Vagina (tissue), 2 donors: Measurements from ENCODE around the gene UST.

Experiments
- POLR2A ChIP-seq, 2 donors: fragments of 450-650 bp; IDR thresholded peaks; one replicate each; pipeline ENCODE4 v1.6.1; 2017; ENCODE audit warnings: antibody characterized with exemption in 2 of 2, mild to moderate bottlenecking in 2 of 2, moderate library complexity in 2 of 2
- TF ChIP-seq, protein P1 (sequence below), 3 experiments: fragments of 450-650 bp in 2 of 3; fragments of 200-600 bp in 1 of 3; sonication (generic) in 1 of 3; IDR thresholded peaks; one replicate each; pipeline ENCODE4 v1.5.1; 2017 to 2019; ENCODE audit warnings: antibody characterized with exemption in 3 of 3, mild to moderate bottlenecking in 2 of 3, moderate library complexity in 2 of 3

DNA sequence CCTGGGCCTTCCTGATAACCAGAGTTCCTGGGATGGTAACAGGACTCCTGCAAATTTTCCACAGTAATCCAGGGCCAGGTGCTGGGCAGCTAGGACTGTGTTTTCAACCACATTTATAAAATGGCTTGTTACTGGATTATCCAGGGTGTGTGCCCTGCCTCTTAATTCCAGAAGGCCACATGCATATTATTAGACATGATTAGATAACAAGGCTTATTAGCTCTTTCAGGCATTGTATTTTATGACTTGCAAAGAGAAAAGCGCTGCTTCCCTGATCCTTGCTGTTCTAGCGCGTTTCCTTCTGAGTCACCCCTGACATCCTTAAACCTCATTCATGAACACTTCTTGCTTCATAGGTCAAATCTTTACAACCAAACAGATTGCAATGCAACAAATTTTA lies 208.6 kb downstream of the UST start:
- TF ChIP-seq, protein P1, sequence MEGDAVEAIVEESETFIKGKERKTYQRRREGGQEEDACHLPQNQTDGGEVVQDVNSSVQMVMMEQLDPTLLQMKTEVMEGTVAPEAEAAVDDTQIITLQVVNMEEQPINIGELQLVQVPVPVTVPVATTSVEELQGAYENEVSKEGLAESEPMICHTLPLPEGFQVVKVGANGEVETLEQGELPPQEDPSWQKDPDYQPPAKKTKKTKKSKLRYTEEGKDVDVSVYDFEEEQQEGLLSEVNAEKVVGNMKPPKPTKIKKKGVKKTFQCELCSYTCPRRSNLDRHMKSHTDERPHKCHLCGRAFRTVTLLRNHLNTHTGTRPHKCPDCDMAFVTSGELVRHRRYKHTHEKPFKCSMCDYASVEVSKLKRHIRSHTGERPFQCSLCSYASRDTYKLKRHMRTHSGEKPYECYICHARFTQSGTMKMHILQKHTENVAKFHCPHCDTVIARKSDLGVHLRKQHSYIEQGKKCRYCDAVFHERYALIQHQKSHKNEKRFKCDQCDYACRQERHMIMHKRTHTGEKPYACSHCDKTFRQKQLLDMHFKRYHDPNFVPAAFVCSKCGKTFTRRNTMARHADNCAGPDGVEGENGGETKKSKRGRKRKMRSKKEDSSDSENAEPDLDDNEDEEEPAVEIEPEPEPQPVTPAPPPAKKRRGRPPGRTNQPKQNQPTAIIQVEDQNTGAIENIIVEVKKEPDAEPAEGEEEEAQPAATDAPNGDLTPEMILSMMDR (IDR thresholded peaks at IDR 0.05): no peak
- TF ChIP-seq POLR2A (IDR thresholded peaks at IDR 0.05): no peak
